Endothelial cell (in vitro differentiated cells): Measurements from ENCODE around the gene SERINC5. TPM values are rescaled to one million over a fixed set of nuclear protein-coding genes. Genes with fewer than 3 reads are reported as not detected.
"Not testable (repeated sequence)": the region's sequence is repeated elsewhere in the genome, so short reads cannot be mapped to it uniquely, and the experiment has no call there.

Source experiments
- DNase-seq: peaks from one replicate; pipeline ENCODE4 v3.0.0; 2021; ENCODE audit warnings: low spot score
- H3K27ac Mint-ChIP-seq: one replicate; pipeline ENCODE4 v1.8.0; 2021; ENCODE audit warnings: mixed read lengths, inconsistent platforms; ENCODE audit not compliant: unreplicated experiment
- H3K27me3 Mint-ChIP-seq: one replicate; pipeline ENCODE4 v1.8.0; 2021; ENCODE audit warnings: mild to moderate bottlenecking, moderate library complexity, mixed read lengths, inconsistent platforms; ENCODE audit not compliant: unreplicated experiment
- H3K36me3 Mint-ChIP-seq: one replicate; pipeline ENCODE4 v1.8.0; 2021; ENCODE audit warnings: mild to moderate bottlenecking, low read depth, mixed read lengths, inconsistent platforms; ENCODE audit not compliant: unreplicated experiment
- H3K4me1 Mint-ChIP-seq: one replicate; pipeline ENCODE4 v1.8.0; 2021; ENCODE audit warnings: mild to moderate bottlenecking, mixed read lengths, inconsistent platforms; ENCODE audit not compliant: unreplicated experiment
- H3K4me3 Mint-ChIP-seq: one replicate; pipeline ENCODE4 v1.8.0; 2021; ENCODE audit warnings: mild to moderate bottlenecking, mixed read lengths, inconsistent platforms; ENCODE audit not compliant: unreplicated experiment
- H3K9me3 Mint-ChIP-seq: one replicate; pipeline ENCODE4 v1.8.0; 2021; ENCODE audit warnings: mixed read lengths, inconsistent platforms; ENCODE audit not compliant: unreplicated experiment
- total RNA-seq: library from RNA; stranded (reverse); fragmentation: NEBNext Ultra II Directional; extraction: Animal tissue kit (Norgen Biotek cat#: 25700); gene quantifications from one replicate; pipeline ENCODE4 v1.2.1, GENCODE V29; 2021; ENCODE audit not compliant: unreplicated experiment
- TF ChIP-seq, protein P1 (sequence below): fragments of 200-600 bp; sonication (generic); IDR thresholded peaks from one replicate; pipeline ENCODE4 v1.5.0; 2021; ENCODE audit warnings: antibody characterized with exemption; ENCODE audit not compliant: unreplicated experiment

SERINC5 gene
- total RNA-seq, 1 donor from 2014 or later, result 122 TPM

DNA sequence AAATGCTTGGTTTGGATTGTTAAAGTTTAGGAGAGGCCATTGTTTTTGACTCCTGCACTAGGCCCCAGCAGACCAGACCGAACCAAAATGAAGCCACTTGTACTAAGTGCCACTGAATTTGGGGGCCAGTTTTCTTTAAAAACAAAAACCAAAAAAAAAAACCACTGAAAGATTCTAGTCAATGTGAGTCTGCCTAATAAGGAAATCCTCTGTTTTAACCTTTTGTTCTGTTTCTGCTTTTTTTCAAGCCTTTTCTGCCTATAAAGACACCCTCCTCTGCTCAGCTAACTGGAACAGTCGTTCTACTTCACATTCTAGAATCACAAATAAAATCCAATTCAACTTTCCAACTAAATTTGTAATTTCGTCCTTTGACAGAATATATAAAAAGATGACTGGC, 64.9 kb downstream of the SERINC5 start:
- DNase-seq, result no peak
- peaks cover 49% of the 10 kb centered on the region for H3K4me1 Mint-ChIP-seq
- TF ChIP-seq, protein P1, sequence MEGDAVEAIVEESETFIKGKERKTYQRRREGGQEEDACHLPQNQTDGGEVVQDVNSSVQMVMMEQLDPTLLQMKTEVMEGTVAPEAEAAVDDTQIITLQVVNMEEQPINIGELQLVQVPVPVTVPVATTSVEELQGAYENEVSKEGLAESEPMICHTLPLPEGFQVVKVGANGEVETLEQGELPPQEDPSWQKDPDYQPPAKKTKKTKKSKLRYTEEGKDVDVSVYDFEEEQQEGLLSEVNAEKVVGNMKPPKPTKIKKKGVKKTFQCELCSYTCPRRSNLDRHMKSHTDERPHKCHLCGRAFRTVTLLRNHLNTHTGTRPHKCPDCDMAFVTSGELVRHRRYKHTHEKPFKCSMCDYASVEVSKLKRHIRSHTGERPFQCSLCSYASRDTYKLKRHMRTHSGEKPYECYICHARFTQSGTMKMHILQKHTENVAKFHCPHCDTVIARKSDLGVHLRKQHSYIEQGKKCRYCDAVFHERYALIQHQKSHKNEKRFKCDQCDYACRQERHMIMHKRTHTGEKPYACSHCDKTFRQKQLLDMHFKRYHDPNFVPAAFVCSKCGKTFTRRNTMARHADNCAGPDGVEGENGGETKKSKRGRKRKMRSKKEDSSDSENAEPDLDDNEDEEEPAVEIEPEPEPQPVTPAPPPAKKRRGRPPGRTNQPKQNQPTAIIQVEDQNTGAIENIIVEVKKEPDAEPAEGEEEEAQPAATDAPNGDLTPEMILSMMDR, result no peak
- H3K27ac Mint-ChIP-seq, result no peak overlapping the region
- H3K4me3 Mint-ChIP-seq, result no peak overlapping the region
- H3K36me3 Mint-ChIP-seq, result peaks cover 16% of the 10 kb centered on the region
- H3K9me3 Mint-ChIP-seq, result no peaks in the 10 kb centered on the region
- peaks cover 10% of the 10 kb centered on the region for H3K27me3 Mint-ChIP-seq

DNA sequence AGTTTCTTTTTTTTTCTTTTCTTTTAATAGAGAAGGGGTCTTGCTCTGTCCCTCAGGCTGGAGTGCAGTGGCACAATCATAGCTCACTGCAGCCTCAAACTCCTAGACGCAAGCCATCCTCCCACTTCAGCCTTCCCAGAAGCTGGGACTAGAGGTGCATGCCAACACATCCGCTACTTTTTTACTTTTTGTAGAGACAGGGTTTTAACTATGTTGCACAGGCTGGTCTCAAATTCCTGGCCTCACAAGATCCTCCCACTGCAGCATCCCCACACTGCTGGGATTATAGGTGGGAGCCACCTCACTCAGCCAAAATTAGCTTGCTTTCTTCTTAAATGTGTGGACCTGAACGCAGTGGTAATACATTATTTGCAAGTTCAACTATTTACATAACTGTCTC, 66.1 kb downstream of the SERINC5 start:
- Mint-ChIP-seq H3K4me1 (peaks cover 51% of the 10 kb centered on the region), H3K9me3 (no peaks in the 10 kb centered on the region), H3K4me3 (no peak overlapping the region), H3K36me3 (peaks cover 15% of the 10 kb centered on the region), H3K27me3 (peaks cover 13% of the 10 kb centered on the region), H3K27ac (no peak overlapping the region)
- no peak for DNase-seq
- TF ChIP-seq, protein P1, result no peak

DNA sequence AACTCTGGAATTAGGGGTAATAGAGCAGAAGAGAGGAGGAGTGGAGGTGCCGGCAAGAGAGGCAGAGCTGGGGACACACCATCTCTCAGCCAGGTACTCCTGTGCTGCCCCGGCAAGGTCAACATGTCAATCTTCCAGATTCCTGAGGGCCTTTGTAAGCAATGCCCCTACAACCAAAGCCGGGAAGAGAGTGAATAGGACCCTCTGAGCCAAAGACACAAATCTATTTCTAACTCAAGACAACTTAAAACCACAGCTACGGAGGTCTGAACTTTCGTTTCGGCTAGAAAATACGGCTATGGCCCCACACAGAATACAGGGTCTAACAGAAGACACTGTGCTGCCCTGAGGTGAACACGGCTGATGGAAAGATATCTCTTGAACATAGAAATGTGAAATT, 66.6 kb downstream of the SERINC5 start:
- peaks cover 13% of the 10 kb centered on the region for H3K27me3 Mint-ChIP-seq
- no peak overlapping the region for H3K27ac Mint-ChIP-seq
- DNase-seq, result no peak
- H3K36me3 Mint-ChIP-seq, result peaks cover 15% of the 10 kb centered on the region
- no peak overlapping the region for H3K4me3 Mint-ChIP-seq
- TF ChIP-seq, protein P1, result no peak
- H3K9me3 Mint-ChIP-seq, result no peaks in the 10 kb centered on the region
- H3K4me1 Mint-ChIP-seq, result peaks cover 49% of the 10 kb centered on the region

DNA sequence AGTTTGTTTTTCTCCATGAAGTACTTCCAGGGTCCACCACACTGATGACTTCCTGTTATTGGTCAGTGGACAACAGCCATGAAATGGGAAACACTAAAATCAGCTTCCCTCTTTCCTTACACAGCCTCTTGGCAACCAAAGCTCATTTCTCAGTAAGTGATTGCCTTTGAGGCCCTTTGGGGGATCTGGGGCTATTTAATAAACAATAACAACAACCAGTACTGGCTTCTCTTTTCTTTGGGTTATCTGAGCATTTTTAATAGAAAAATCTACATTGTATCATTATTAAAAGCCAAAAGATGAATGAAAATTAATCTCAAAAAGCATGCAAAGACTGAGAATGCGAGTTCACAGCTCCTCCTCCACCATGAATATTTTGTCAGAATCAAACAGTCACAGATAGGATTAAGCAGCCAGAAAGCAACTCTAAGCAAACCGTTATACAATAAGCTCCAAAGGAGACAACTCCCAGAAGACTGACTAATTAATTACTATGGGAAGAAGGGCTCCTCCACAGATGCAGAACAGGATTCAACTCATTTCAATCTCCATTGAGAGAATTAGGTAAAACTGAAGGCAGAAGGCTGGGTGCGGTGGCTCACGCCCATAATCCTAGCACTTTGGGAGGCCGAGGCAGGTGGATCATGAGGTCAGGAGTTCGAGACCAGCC, 68.3 kb downstream of the SERINC5 start:
- DNase-seq, result no peak
- peaks cover 11% of the 10 kb centered on the region for H3K27me3 Mint-ChIP-seq
- H3K9me3 Mint-ChIP-seq, result no peaks in the 10 kb centered on the region
- H3K27ac Mint-ChIP-seq, result peak overlapping the region; percentile 8
- H3K4me3 Mint-ChIP-seq, result no peak overlapping the region
- TF ChIP-seq, protein P1, result no peak
- peaks cover 49% of the 10 kb centered on the region for H3K4me1 Mint-ChIP-seq
- H3K36me3 Mint-ChIP-seq, result peaks cover 17% of the 10 kb centered on the region

DNA sequence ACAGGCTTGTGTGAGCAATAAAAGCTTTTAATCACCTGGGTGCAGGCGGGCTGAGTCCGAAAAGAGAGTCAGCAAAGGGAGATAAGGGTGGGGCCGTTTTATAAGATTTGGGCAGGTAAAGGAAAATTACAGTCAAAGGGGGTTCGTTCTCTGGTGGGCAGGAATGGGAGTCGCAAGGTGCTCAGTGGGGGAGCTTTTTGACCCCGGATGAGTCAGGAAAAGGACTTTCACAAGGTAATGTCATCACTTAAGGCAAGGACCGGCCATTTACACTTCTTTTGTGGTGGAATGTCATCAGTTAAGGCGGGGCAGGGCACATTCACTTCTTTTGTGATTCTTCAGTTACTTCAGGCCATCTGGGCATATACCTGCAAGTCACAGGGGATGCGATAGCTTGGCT, 70.3 kb downstream of the SERINC5 start:
- Mint-ChIP-seq H3K4me3 (peak overlapping the region; percentile 23), H3K4me1 (peaks cover 54% of the 10 kb centered on the region), H3K27ac (peak overlapping the region; percentile 37), H3K36me3 (peaks cover 20% of the 10 kb centered on the region)
- H3K9me3 Mint-ChIP-seq, H3K27me3 Mint-ChIP-seq, DNase-seq: not testable (repeated sequence)
